Endothelial cell of hepatic sinusoid (primary cell): ENCODE data around the gene FAM83F.

Experiments used
- in situ Hi-C: cut with HindIII; loops from 2 replicates; pipeline ENCODE4 v1.10.0; 2017; ENCODE audit warnings: low sequenced_read_pairs

FAM83F gene

GRCh38 chr22:40054486-40054885 lies 59.7 kb downstream of the FAM83F start:
- in situ Hi-C loops: no loop called here

- in situ Hi-C loops: no loop called here
Measured at GRCh38 chr22:40055143-40055883, 60.6 kb downstream of the FAM83F start.

- in situ Hi-C loops: no loop called here
Measured at GRCh38 chr22:40056154-40056553, 61.4 kb downstream of the FAM83F start.

- in situ Hi-C loops: no loop called here
Measured at GRCh38 chr22:40056559-40056958, 61.8 kb downstream of the FAM83F start.

- in situ Hi-C loops: no loop called here
Measured at GRCh38 chr22:40057652-40058051, 62.9 kb downstream of the FAM83F start.

- in situ Hi-C loops: no loop called here
Measured at GRCh38 chr22:40058265-40058664, 63.5 kb downstream of the FAM83F start.

GRCh38 chr22:40065981-40066380 lies 71.2 kb downstream of the FAM83F start:
- in situ Hi-C loops: no loop called here

- in situ Hi-C loops: no loop called here
Measured at GRCh38 chr22:40067639-40068038, 72.9 kb downstream of the FAM83F start.

GRCh38 chr22:40070701-40071100 lies 75.9 kb downstream of the FAM83F start:
- in situ Hi-C loops: no loop called here

GRCh38 chr22:40071720-40072119 lies 77.0 kb downstream of the FAM83F start:
- in situ Hi-C loops: no loop called here

- in situ Hi-C loops: no loop called here
Measured at GRCh38 chr22:40076702-40077645, 82.2 kb downstream of the FAM83F start.

GRCh38 chr22:40077646-40078016 lies 82.9 kb downstream of the FAM83F start:
- in situ Hi-C loops: no loop called here

GRCh38 chr22:40081662-40082061 lies 86.9 kb downstream of the FAM83F start:
- in situ Hi-C loops: no loop called here

GRCh38 chr22:40082184-40082583 lies 87.4 kb downstream of the FAM83F start:
- in situ Hi-C loops: no loop called here

GRCh38 chr22:40083794-40084193 lies 89.0 kb downstream of the FAM83F start:
- in situ Hi-C loops: no loop called here

- in situ Hi-C loops: no loop called here
Measured at GRCh38 chr22:40084246-40084645, 89.5 kb downstream of the FAM83F start.

GRCh38 chr22:40088818-40089217 lies 94.1 kb downstream of the FAM83F start:
- in situ Hi-C loops: no loop called here
